HepG2 (cell line): ENCODE measurements around the gene SLC19A1. TPM values are rescaled to one million over a fixed set of nuclear protein-coding genes. Genes with fewer than 3 reads are reported as not detected.

Experiments used
- ATAC-seq: fragments of 200-7000 bp; cut with Tn5 transposase; 3 replicates; pipeline ENCODE4 v1.9.1; 2020; ENCODE audit warnings: mild to moderate bottlenecking, moderate library complexity
- BruUV-seq: library from RNA; stranded (reverse); fragments of 400-500 nt; replicated peaks from 2 replicates; lab custom pipeline; 2021; lab: Mats Ljungman, UMichigan
- CTCF ChIA-PET: fragments of 300-600 bp; formaldehyde crosslinking; extraction: SDS; loops from one replicate; lab custom pipeline; 2021; ENCODE audit warnings: low total read pairs, inconsistent platforms, low intra/inter-chr PET ratio; lab: Yijun Ruan, JAX
- POLR2A ChIA-PET: fragments of 350-600 bp; sonication (Branson Sonifier 250); formaldehyde crosslinking; loops from one replicate; lab custom pipeline; 2020; ENCODE audit warnings: antibody characterized with exemption, inconsistent platforms; lab: Yijun Ruan, JAX
- DNase-seq: peaks from one replicate; pipeline ENCODE4 v3.0.0-alpha.2; 2015; ENCODE audit warnings: low spot score
- FAIRE-seq: peaks from 3 replicates; lab custom pipeline; 2011; peaks lifted over from hg19 to GRCh38; lab: Jason Lieb, UNC
- H2AFZ ChIP-seq: one replicate; pipeline ENCODE4 v1.6.1; 2011; ENCODE audit warnings: low read length, inconsistent platforms
- H3K27ac ChIP-seq: fragments of 300-600 bp; 3 replicates; pipeline ENCODE4 v1.8.0; 2011; ENCODE audit warnings: mixed run types, mild to moderate bottlenecking, mixed read lengths, low read length, inconsistent platforms; ENCODE audit not compliant: insufficient read depth; ENCODE audit errors: extremely low read length
- H3K27me3 ChIP-seq, 2 experiments: fragments of 200-600 bp in 1 of 2; 2 replicates in 1 of 2; 3 replicates in 1 of 2; pipeline versions ENCODE4 v1.6.0 to v1.8.0; 2011; ENCODE audit warnings: low read length in 2 of 2, mild to moderate bottlenecking in 2 of 2, moderate library complexity in 2 of 2, inconsistent platforms in 1 of 2; ENCODE audit not compliant: insufficient read depth in 2 of 2, control insufficient read depth in 1 of 2
- H3K36me3 ChIP-seq, 2 experiments: fragments of 200-600 bp in 1 of 2; replicated peaks in 1 of 2; 2 replicates in 1 of 2; 3 replicates in 1 of 2; pipeline versions ENCODE4 v1.5.1 to v1.8.0; 2011; ENCODE audit warnings: low read length in 2 of 2, inconsistent platforms in 1 of 2; ENCODE audit not compliant: insufficient read depth in 2 of 2, control insufficient read depth in 1 of 2
- H3K4me1 ChIP-seq: 2 replicates; pipeline ENCODE4 v1.5.1; 2012; ENCODE audit warnings: low read length, inconsistent platforms; ENCODE audit not compliant: insufficient read depth
- H3K4me2 ChIP-seq: 2 replicates; pipeline ENCODE4 v1.6.0; 2011; ENCODE audit warnings: low read depth, low read length, inconsistent platforms
- H3K4me3 ChIP-seq, 3 experiments: fragments of 200-600 bp in 1 of 3; sonication (generic), shearing (Covaris generic) in 1 of 3; replicated peaks in 1 of 3; 2 replicates each; pipeline ENCODE4 v1.5.1; 2011 to 2016; ENCODE audit warnings: low read length in 3 of 3, inconsistent platforms in 2 of 3, low read depth in 2 of 3, mild to moderate bottlenecking in 2 of 3, control low read depth in 1 of 3, mixed read lengths in 1 of 3; ENCODE audit not compliant: insufficient read depth in 1 of 3
- H3K79me2 ChIP-seq: one replicate; pipeline ENCODE4 v1.6.1; 2011; ENCODE audit warnings: low read length, inconsistent platforms; ENCODE audit not compliant: insufficient read depth
- H3K9ac ChIP-seq: 2 replicates; pipeline ENCODE4 v1.6.0; 2011; ENCODE audit warnings: mild to moderate bottlenecking, low read depth, low read length, inconsistent platforms; ENCODE audit not compliant: insufficient read depth
- H3K9me3 ChIP-seq: 2 replicates; pipeline ENCODE4 v1.5.1; 2012; ENCODE audit warnings: mild to moderate bottlenecking, low read length
- H4K20me1 ChIP-seq: 2 replicates; pipeline ENCODE4 v1.6.0; 2011; ENCODE audit warnings: inconsistent platforms, mild to moderate bottlenecking, low read length, moderate library complexity; ENCODE audit not compliant: insufficient read depth
- ARNT ChIP-seq: fragments of 450-650 bp; IDR thresholded peaks from 2 replicates; pipeline ENCODE4 v1.6.1; 2017
- CCAR2 ChIP-seq: fragments of 200-400 bp; formaldehyde crosslinking; optimal IDR thresholded peaks from 2 replicates; pipeline ENCODE3; 2018; ENCODE audit warnings: low read depth, mild to moderate bottlenecking, low read length, moderate library complexity
- CENPBD1 ChIP-seq: sonication (generic); formaldehyde crosslinking; IDR thresholded peaks from 2 replicates; pipeline ENCODE4 v1.8.0; 2022; ENCODE audit warnings: missing genetic modification reagents, low read depth, mild to moderate bottlenecking, borderline replicate concordance
- DMAP1 ChIP-seq: IDR thresholded peaks from 2 replicates; pipeline ENCODE4 v1.6.1; 2016
- HOXA5 ChIP-seq: sonication (generic); formaldehyde crosslinking; IDR thresholded peaks from 2 replicates; pipeline ENCODE4 v1.4.0; 2020; ENCODE audit warnings: missing genetic modification reagents
- HOXA9 ChIP-seq: sonication (generic); formaldehyde crosslinking; IDR thresholded peaks from 2 replicates; pipeline ENCODE4 v1.8.1; 2022; ENCODE audit warnings: missing genetic modification reagents, mild to moderate bottlenecking, moderate library complexity, borderline replicate concordance
- IKZF4 ChIP-seq: sonication (generic); formaldehyde crosslinking; IDR thresholded peaks from 2 replicates; pipeline ENCODE4 v1.5.1; 2020; ENCODE audit warnings: borderline replicate concordance, mild to moderate bottlenecking, low read depth, missing genetic modification reagents; ENCODE audit errors: not compliant biosample characterization
- KAT2B ChIP-seq: fragments of 150-350 bp; IDR thresholded peaks from 2 replicates; pipeline ENCODE4 v1.6.1; 2014; ENCODE audit warnings: low read depth, low read length, borderline replicate concordance
- KAT7 ChIP-seq: IDR thresholded peaks from 2 replicates; pipeline ENCODE4 v1.6.1; 2018; ENCODE audit warnings: borderline replicate concordance, missing compliant biosample characterization
- KLF6 ChIP-seq: IDR thresholded peaks from 2 replicates; pipeline ENCODE4 v1.8.0; 2016; ENCODE audit warnings: missing biosample characterization, missing genetic modification reagents
- MED1 ChIP-seq: sonication (generic); formaldehyde crosslinking; IDR thresholded peaks from 2 replicates; pipeline ENCODE4 v1.4.0; 2020; ENCODE audit warnings: missing genetic modification reagents
- MIER2 ChIP-seq: IDR thresholded peaks from 2 replicates; pipeline ENCODE4 v1.6.1; 2016; ENCODE audit warnings: missing biosample characterization, missing genetic modification reagents
- PLRG1 ChIP-seq: fragments of 450-650 bp; conservative IDR thresholded peaks from 2 replicates; pipeline ENCODE4 v1.6.1; 2016
- ZBTB39 ChIP-seq: sonication (generic); formaldehyde crosslinking; IDR thresholded peaks from 2 replicates; pipeline ENCODE4 v1.5.0; 2020; ENCODE audit warnings: missing genetic modification reagents
- ZMYM3 ChIP-seq: sonication (generic); formaldehyde crosslinking; IDR thresholded peaks from 2 replicates; pipeline ENCODE4 v1.5.1; 2020; ENCODE audit warnings: mild to moderate bottlenecking, missing genetic modification reagents
- ZNF235 ChIP-seq: sonication (generic); formaldehyde crosslinking; IDR thresholded peaks from 2 replicates; pipeline ENCODE4 v1.8.1; 2023; ENCODE audit warnings: mild to moderate bottlenecking, missing genetic modification reagents, borderline replicate concordance
- ZNF83 ChIP-seq: sonication (generic); formaldehyde crosslinking; IDR thresholded peaks from 2 replicates; pipeline ENCODE4 v1.4.0; 2020; ENCODE audit warnings: missing genetic modification reagents, mild to moderate bottlenecking, borderline replicate concordance
- WGBS: methylation state at CpG from one replicate; pipeline ENCODE4 v1.1.6; 2017; ENCODE audit warnings: low lambda C conversion rate; 5-methylcytosine and 5-hydroxymethylcytosine counted together
- in situ Hi-C: cut with HindIII; loops from 2 replicates; pipeline ENCODE4 v1.10.0; 2017; ENCODE audit warnings: low pct_unique_long_range_greater_than_20kb; ENCODE audit not compliant: extremely low pct_ligation_motif_present
- intact Hi-C: fragments of 100-400 bp; cut with micrococcal nuclease; formaldehyde crosslinking; loops from one replicate; pipeline ENCODE4 v1.10.0; 2022; ENCODE audit not compliant: unreplicated experiment
- polyA plus RNA-seq, 8 experiments: library from polyadenylated mRNA; depleted of rRNA in 3 of 8; stranded (reverse) in 7 of 8; unstranded in 1 of 8; fragments of >200 nt; fragmentation: Illumina TruSeq in 4 of 8; extraction: Trizol in 4 of 8; gene quantifications; 2 replicates each; pipeline versions ENCODE4 v1.2.1 to v1.2.3, GENCODE V29; 2011 to 2016; ENCODE audit warnings: low read depth in 4 of 8, missing spikeins in 1 of 8, mixed read lengths in 1 of 8; ENCODE audit not compliant: insufficient read depth in 1 of 8
- total RNA-seq, 5 experiments: library from RNA; depleted of rRNA; stranded (reverse); fragments of >200 nt; fragmentation: Illumina TruSeq; extraction: Trizol; gene quantifications; 2 replicates each; pipeline ENCODE4 v1.2.3, GENCODE V29; 2016; ENCODE audit warnings: low read depth in 1 of 5
- TF ChIP-seq, protein P1 (sequence below): sonication (generic); formaldehyde crosslinking; conservative IDR thresholded peaks from 2 replicates; pipeline ENCODE4 v1.4.0; 2020; ENCODE audit warnings: mild to moderate bottlenecking, missing genetic modification reagents, moderate library complexity
- TF ChIP-seq, protein P2 (sequence below): sonication (generic); formaldehyde crosslinking; conservative IDR thresholded peaks from 2 replicates; pipeline ENCODE4 v1.4.0; 2020; ENCODE audit warnings: missing genetic modification reagents

SLC19A1 gene
- total and polyA plus RNA-seq, 2 of the 13 experiments (the other 11 are each of a cell fraction or from before 2014, with no cell fraction given): 21.8 to 23.0 TPM

GRCh38 chr21:45522986-45523385 lies 19.3 kb downstream of the SLC19A1 start:
- no peaks in the 10 kb centered on the region for H4K20me1 ChIP-seq
- peaks cover 25% of the 10 kb centered on the region for H3K9me3 ChIP-seq
- H3K36me3 ChIP-seq: peaks cover 2 to 26% of the 10 kb centered on the region in 2 experiments; a peak in 1 of 5 replicates
- POLR2A ChIA-PET: no interaction called here
- H3K27me3 ChIP-seq: no peaks in the 10 kb centered on the region
- H3K9ac ChIP-seq: no peak overlapping the region
- DNase-seq (no peak), ATAC-seq (no peak), FAIRE-seq (no peak)
- peaks cover 39% of the 10 kb centered on the region for H3K4me1 ChIP-seq
- no peak overlapping the region for H3K27ac ChIP-seq
- H3K79me2 ChIP-seq: peaks cover 14% of the 10 kb centered on the region
- in situ Hi-C loops (no loop called here), intact Hi-C loops (no loop called here)
- no peak overlapping the region for H3K4me3 ChIP-seq
- CTCF ChIA-PET: no interaction called here
- H2AFZ ChIP-seq: no peak overlapping the region
- BruUV-seq: no TSS peak
- 99% methylated on average over 6 of the region's 6 CpGs for WGBS
- H3K4me2 ChIP-seq: no peak overlapping the region
- TF ChIP-seq ZMYM3 (CRISPR knock-in tag) (no peak), HOXA5 (no peak), DMAP1 (CRISPR knock-in tag) (no peak), MIER2 (CRISPR knock-in tag) (no peak), ARNT (no peak), KAT7 (CRISPR knock-in tag) (no peak), KLF6 (CRISPR knock-in tag) (no peak), IKZF4 (no peak), CCAR2 (no peak), PLRG1 (no peak), ZNF235 (CRISPR knock-in tag) (no peak), HOXA9 (CRISPR knock-in tag) (no peak), CENPBD1 (CRISPR knock-in tag) (no peak), MED1 (CRISPR knock-in tag) (no peak), ZNF83 (CRISPR knock-in tag) (no peak), KAT2B (no peak), ZBTB39 (CRISPR knock-in tag) (no peak)
- TF ChIP-seq, protein P1, sequence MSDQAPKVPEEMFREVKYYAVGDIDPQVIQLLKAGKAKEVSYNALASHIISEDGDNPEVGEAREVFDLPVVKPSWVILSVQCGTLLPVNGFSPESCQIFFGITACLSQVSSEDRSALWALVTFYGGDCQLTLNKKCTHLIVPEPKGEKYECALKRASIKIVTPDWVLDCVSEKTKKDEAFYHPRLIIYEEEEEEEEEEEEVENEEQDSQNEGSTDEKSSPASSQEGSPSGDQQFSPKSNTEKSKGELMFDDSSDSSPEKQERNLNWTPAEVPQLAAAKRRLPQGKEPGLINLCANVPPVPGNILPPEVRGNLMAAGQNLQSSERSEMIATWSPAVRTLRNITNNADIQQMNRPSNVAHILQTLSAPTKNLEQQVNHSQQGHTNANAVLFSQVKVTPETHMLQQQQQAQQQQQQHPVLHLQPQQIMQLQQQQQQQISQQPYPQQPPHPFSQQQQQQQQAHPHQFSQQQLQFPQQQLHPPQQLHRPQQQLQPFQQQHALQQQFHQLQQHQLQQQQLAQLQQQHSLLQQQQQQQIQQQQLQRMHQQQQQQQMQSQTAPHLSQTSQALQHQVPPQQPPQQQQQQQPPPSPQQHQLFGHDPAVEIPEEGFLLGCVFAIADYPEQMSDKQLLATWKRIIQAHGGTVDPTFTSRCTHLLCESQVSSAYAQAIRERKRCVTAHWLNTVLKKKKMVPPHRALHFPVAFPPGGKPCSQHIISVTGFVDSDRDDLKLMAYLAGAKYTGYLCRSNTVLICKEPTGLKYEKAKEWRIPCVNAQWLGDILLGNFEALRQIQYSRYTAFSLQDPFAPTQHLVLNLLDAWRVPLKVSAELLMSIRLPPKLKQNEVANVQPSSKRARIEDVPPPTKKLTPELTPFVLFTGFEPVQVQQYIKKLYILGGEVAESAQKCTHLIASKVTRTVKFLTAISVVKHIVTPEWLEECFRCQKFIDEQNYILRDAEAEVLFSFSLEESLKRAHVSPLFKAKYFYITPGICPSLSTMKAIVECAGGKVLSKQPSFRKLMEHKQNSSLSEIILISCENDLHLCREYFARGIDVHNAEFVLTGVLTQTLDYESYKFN: no peak
- TF ChIP-seq, protein P2, sequence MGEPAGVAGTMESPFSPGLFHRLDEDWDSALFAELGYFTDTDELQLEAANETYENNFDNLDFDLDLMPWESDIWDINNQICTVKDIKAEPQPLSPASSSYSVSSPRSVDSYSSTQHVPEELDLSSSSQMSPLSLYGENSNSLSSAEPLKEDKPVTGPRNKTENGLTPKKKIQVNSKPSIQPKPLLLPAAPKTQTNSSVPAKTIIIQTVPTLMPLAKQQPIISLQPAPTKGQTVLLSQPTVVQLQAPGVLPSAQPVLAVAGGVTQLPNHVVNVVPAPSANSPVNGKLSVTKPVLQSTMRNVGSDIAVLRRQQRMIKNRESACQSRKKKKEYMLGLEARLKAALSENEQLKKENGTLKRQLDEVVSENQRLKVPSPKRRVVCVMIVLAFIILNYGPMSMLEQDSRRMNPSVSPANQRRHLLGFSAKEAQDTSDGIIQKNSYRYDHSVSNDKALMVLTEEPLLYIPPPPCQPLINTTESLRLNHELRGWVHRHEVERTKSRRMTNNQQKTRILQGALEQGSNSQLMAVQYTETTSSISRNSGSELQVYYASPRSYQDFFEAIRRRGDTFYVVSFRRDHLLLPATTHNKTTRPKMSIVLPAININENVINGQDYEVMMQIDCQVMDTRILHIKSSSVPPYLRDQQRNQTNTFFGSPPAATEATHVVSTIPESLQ (CRISPR knock-in tag): no peak
